ENCODE data around the gene MRPS2. TPM values are rescaled to one million over a fixed set of nuclear protein-coding genes. Genes with fewer than 3 reads are reported as not detected.

MRPS2 gene
- total RNA-seq, 2 experiments from 2014 or later, result 56.4 to 57.4 TPM

- no peak for TF ChIP-seq CTCF (IDR thresholded peaks at IDR 0.05)
- intact Hi-C loops (cut with micrococcal nuclease), result no loop called here
- no peaks in the 10 kb centered on the region for H3K36me3 Mint-ChIP-seq (ENCODE audit: low read depth)
- no peak for ATAC-seq
- H3K4me1 Mint-ChIP-seq (ENCODE audit: low read depth), result no peaks in the 10 kb centered on the region
- H3K27ac Mint-ChIP-seq, result no peak overlapping the region
- H3K9me3 Mint-ChIP-seq, result no peaks in the 10 kb centered on the region
- no peak overlapping the region for H3K4me3 Mint-ChIP-seq
- CTCF ChIA-PET, result no interaction called here
- no peaks in the 10 kb centered on the region for H3K27me3 Mint-ChIP-seq
- POLR2A ChIA-PET, result no interaction called here
- no peak for DNase-seq
Observed at GRCh38 chr9:135550344-135550918, 49.9 kb downstream of the MRPS2 start.

DNA sequence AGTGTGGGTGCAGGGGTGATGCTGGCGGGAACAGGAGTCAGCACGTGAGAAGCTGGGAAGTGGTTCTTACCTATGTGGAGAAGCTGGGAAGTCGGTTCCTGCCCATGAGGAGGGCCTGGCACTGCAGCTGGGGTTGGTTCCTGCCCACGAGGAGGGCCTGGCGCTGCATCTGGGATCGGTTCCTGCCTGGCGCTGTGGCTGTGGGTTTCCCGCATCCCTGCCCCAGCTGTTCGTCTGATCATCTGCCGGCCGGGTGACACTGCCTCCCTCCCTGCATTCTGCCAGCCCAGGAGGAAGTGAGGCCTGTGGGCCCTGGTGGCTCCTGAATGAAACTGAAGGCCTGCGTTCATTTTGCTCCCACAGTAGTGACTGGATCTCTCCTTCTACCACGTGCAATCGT, 50.5 kb downstream of the MRPS2 start:
- ChIA-PET POLR2A (no interaction called here), CTCF (no interaction called here)
- intact Hi-C loops (cut with micrococcal nuclease), result no loop called here
- DNase-seq (no peak), ATAC-seq (no peak)
- H3K27ac Mint-ChIP-seq, result no peak overlapping the region
- no peaks in the 10 kb centered on the region for H3K9me3 Mint-ChIP-seq
- no peak overlapping the region for H3K4me3 Mint-ChIP-seq
- H3K36me3 Mint-ChIP-seq (ENCODE audit: low read depth), result no peaks in the 10 kb centered on the region
- no peaks in the 10 kb centered on the region for H3K27me3 Mint-ChIP-seq
- no peaks in the 10 kb centered on the region for H3K4me1 Mint-ChIP-seq (ENCODE audit: low read depth)
- no peak for TF ChIP-seq CTCF (IDR thresholded peaks at IDR 0.05)

DNA sequence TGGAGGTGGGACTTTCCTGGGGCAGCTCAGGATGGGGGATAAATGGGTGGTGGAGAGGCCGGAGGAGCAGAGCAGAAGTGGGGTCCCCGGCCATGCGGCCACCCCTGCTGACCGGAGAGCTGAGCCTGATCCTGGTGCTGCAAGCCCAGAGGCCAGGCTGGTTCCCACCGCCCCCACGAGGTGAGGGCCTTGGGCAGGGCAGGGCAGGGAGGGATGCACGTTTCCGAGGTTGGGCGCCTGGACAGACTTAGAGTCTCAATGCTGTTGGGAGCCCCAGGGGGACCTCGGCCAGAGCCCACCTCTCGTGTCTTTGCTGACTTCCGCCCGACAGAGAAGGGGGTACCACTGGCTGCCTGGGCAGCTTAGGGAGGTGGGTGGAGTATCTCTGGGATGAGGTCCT, 51.0 kb downstream of the MRPS2 start:
- ATAC-seq (no peak), DNase-seq (no peak)
- intact Hi-C loops (cut with micrococcal nuclease), result no loop called here
- Mint-ChIP-seq H3K36me3 (ENCODE audit: low read depth) (no peaks in the 10 kb centered on the region), H3K27ac (no peak overlapping the region), H3K9me3 (no peaks in the 10 kb centered on the region), H3K27me3 (no peaks in the 10 kb centered on the region), H3K4me3 (no peak overlapping the region), H3K4me1 (ENCODE audit: low read depth) (no peaks in the 10 kb centered on the region)
- POLR2A ChIA-PET, result no interaction called here
- no peak for TF ChIP-seq CTCF (IDR thresholded peaks at IDR 0.05)
- CTCF ChIA-PET, result no interaction called here

DNA sequence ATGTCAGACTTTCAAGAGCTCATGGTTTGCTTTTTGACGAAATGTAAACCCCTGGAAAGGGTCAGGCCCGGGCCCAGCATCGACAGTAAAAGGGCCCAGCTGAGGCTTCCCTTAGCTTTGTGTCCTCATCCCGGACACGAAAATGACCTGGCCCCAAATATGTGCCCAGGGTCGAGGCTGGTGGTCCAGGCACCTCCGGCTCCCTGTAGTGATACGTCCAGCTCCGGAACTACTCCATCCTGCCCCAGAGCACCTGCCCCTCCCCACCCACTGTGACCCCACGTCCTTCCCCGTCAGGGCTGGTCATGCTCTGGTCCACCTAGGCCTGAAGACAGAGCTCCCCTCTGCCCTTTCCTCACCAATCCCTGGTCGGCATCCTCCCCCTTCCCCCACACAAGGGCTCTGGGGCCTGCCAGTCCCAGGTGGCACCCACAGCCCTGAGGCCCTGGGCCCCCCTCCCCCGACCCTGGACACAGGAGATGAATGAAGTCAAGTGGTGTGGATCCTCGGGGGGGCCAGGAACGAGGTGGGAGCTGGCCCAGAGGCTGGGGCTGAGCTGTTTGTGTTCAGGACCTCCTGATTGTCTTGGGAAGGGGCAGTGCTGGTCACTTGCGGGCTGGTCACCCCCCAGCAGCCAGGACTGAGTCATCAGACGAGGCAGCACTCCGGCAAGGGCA, 51.7 kb downstream of the MRPS2 start:
- TF ChIP-seq CTCF (IDR thresholded peaks at IDR 0.05), result no peak
- Mint-ChIP-seq H3K27ac (no peak overlapping the region), H3K27me3 (no peaks in the 10 kb centered on the region), H3K4me3 (no peak overlapping the region), H3K36me3 (ENCODE audit: low read depth) (no peaks in the 10 kb centered on the region), H3K4me1 (ENCODE audit: low read depth) (no peaks in the 10 kb centered on the region), H3K9me3 (no peaks in the 10 kb centered on the region)
- no peak for DNase-seq
- ATAC-seq, result no peak
- ChIA-PET CTCF (no interaction called here), POLR2A (no interaction called here)
- intact Hi-C loops (cut with micrococcal nuclease), result no loop called here

DNA sequence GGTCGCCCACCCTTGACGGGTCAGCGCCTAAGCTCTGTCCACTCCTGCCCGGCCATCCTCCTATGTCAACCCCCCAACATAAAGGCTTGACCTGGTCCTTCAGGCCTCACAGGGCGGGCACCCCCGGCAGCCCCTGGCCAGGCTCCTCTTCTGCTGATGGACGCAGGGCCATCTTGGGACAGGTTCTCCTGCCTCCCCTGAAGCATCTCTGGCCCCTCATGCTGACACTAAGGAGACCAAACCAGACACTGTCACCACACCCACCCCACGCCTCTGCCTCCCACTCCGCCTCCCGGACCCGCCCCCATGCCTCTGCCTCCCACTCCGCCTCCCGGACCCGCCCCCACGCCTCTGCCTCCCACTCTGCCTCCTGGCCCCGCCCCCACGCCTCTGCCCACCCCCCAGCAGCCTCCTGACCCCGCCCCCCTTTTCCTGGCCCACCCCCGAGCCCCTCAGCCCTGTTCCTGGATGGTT, 52.3 kb downstream of the MRPS2 start:
- peaks cover under 1% of the 10 kb centered on the region for H3K27me3 Mint-ChIP-seq
- POLR2A ChIA-PET, result no interaction called here
- no peaks in the 10 kb centered on the region for H3K36me3 Mint-ChIP-seq (ENCODE audit: low read depth)
- ATAC-seq (no peak), DNase-seq (no peak)
- H3K27ac Mint-ChIP-seq, result no peak overlapping the region
- TF ChIP-seq CTCF (IDR thresholded peaks at IDR 0.05), result no peak
- CTCF ChIA-PET, result no interaction called here
- intact Hi-C loops (cut with micrococcal nuclease), result no loop called here
- no peaks in the 10 kb centered on the region for H3K9me3 Mint-ChIP-seq
- H3K4me3 Mint-ChIP-seq, result no peak overlapping the region
- no peaks in the 10 kb centered on the region for H3K4me1 Mint-ChIP-seq (ENCODE audit: low read depth)

Other genes with a start within 250 kb of the MRPS2 start
- under 1 TPM; 0.54 to 0.58 TPM for gene PPP1R26, start 20.9 kb upstream of the MRPS2 start, total RNA-seq
- not detected for gene LCN1, start 20.8 kb downstream of the MRPS2 start, total RNA-seq
- gene OBP2A, start 45.4 kb downstream of the MRPS2 start, total RNA-seq, result not detected
- gene PAEP, start 61.1 kb downstream of the MRPS2 start, total RNA-seq, result not detected
- not detected for gene GLT6D1, start 138.9 kb downstream of the MRPS2 start, total RNA-seq
- gene LCN9, start 162.6 kb downstream of the MRPS2 start, total RNA-seq, result not detected
- not detected for gene SOHLH1, start 198.8 kb downstream of the MRPS2 start, total RNA-seq
- not detected for gene KCNT1, start 201.5 kb downstream of the MRPS2 start, total RNA-seq